HepG2 (cell line): Measurements from ENCODE around the gene SERTAD2. TPM values are rescaled to one million over a fixed set of nuclear protein-coding genes. Genes with fewer than 3 reads are reported as not detected.

ENCODE experiments used
- AHR ChIP-seq: IDR thresholded peaks from 2 replicates; pipeline ENCODE4 v1.6.1; 2018; ENCODE audit warnings: missing genetic modification reagents, missing compliant biosample characterization
- NCOR1 ChIP-seq: fragments of 200-600 bp; sonication (generic); IDR thresholded peaks from 2 replicates; pipeline ENCODE4 v1.7.0; 2017; ENCODE audit warnings: antibody characterized with exemption, low read length, borderline replicate concordance
- RNF2 ChIP-seq: fragments of 450-650 bp; conservative IDR thresholded peaks from 2 replicates; pipeline ENCODE4 v1.6.1; 2016; ENCODE audit warnings: low read depth
- TOE1 ChIP-seq: sonication (generic); formaldehyde crosslinking; IDR thresholded peaks from 2 replicates; pipeline ENCODE4 v1.4.0; 2020; ENCODE audit warnings: mild to moderate bottlenecking, missing genetic modification reagents
- ZFP36 ChIP-seq: fragments of 150-350 bp; IDR thresholded peaks from 2 replicates; pipeline ENCODE4 v1.6.1; 2018; ENCODE audit warnings: borderline replicate concordance, low read length, low read depth; ENCODE audit not compliant: partially characterized antibody
- ZNF121 ChIP-seq: sonication (generic); formaldehyde crosslinking; IDR thresholded peaks from 2 replicates; pipeline ENCODE4 v1.5.0; 2020; ENCODE audit warnings: mild to moderate bottlenecking, missing genetic modification reagents
- ZNF331 ChIP-seq: sonication (generic); formaldehyde crosslinking; IDR thresholded peaks from 2 replicates; pipeline ENCODE4 v1.4.0; 2020; ENCODE audit warnings: missing genetic modification reagents
- ZNF383 ChIP-seq: sonication (generic); formaldehyde crosslinking; IDR thresholded peaks from 2 replicates; pipeline ENCODE4 v1.4.0; 2020; ENCODE audit warnings: missing genetic modification reagents, mild to moderate bottlenecking, borderline replicate concordance
- ZNF430 ChIP-seq: sonication (generic); formaldehyde crosslinking; IDR thresholded peaks from 2 replicates; pipeline ENCODE4 v1.9.0; 2021; ENCODE audit warnings: mild to moderate bottlenecking, missing genetic modification reagents
- ZNF546 ChIP-seq: sonication (generic); formaldehyde crosslinking; conservative IDR thresholded peaks from 2 replicates; pipeline ENCODE4 v1.8.1; 2023; ENCODE audit warnings: mild to moderate bottlenecking, missing genetic modification reagents
- ZNF878 ChIP-seq: sonication (generic); formaldehyde crosslinking; IDR thresholded peaks from 2 replicates; pipeline ENCODE4 v1.8.1; 2023; ENCODE audit warnings: mild to moderate bottlenecking, missing genetic modification reagents, moderate library complexity
- polyA plus RNA-seq, 8 experiments: library from polyadenylated mRNA; depleted of rRNA in 3 of 8; stranded (reverse) in 7 of 8; unstranded in 1 of 8; fragments of >200 nt; fragmentation: Illumina TruSeq in 4 of 8; extraction: Trizol in 4 of 8; gene quantifications; 2 replicates each; pipeline versions ENCODE4 v1.2.1 to v1.2.3, GENCODE V29; 2011 to 2016; ENCODE audit warnings: low read depth in 4 of 8, missing spikeins in 1 of 8, mixed read lengths in 1 of 8; ENCODE audit not compliant: insufficient read depth in 1 of 8
- total RNA-seq, 5 experiments: library from RNA; depleted of rRNA; stranded (reverse); fragments of >200 nt; fragmentation: Illumina TruSeq; extraction: Trizol; gene quantifications; 2 replicates each; pipeline ENCODE4 v1.2.3, GENCODE V29; 2016; ENCODE audit warnings: low read depth in 1 of 5
- TF ChIP-seq, protein P1 (sequence below), 2 experiments: fragments of 450-650 bp in 1 of 2; sonication (generic) in 1 of 2; formaldehyde crosslinking in 1 of 2; IDR thresholded peaks; 2 replicates each; pipeline versions ENCODE4 v1.6.1 to v1.8.0; 2016 to 2022; ENCODE audit warnings: antibody characterized with exemption in 1 of 2, mild to moderate bottlenecking in 1 of 2, missing genetic modification reagents in 1 of 2
- TF ChIP-seq, protein P2 (sequence below): sonication (generic); formaldehyde crosslinking; IDR thresholded peaks from 2 replicates; pipeline ENCODE4 v1.8.0; 2022; ENCODE audit warnings: mild to moderate bottlenecking, missing genetic modification reagents
- TF ChIP-seq, protein P3 (sequence below): sonication (generic); formaldehyde crosslinking; IDR thresholded peaks from 2 replicates; pipeline ENCODE4 v1.4.0; 2020; ENCODE audit warnings: missing genetic modification reagents, mild to moderate bottlenecking, borderline replicate concordance
- TF ChIP-seq, protein P4 (sequence below): sonication (generic); formaldehyde crosslinking; IDR thresholded peaks from 2 replicates; pipeline ENCODE4 v1.5.0; 2020; ENCODE audit warnings: missing genetic modification reagents
- TF ChIP-seq, protein P5 (sequence below): sonication (generic); formaldehyde crosslinking; IDR thresholded peaks from 2 replicates; pipeline ENCODE4 v1.8.1; 2023; ENCODE audit warnings: missing genetic modification reagents, mild to moderate bottlenecking, borderline replicate concordance

SERTAD2 gene
- total and polyA plus RNA-seq, 2 of the 13 experiments (the other 11 are each of a cell fraction or from before 2014, with no cell fraction given), result 6.7 to 22.6 TPM

DNA sequence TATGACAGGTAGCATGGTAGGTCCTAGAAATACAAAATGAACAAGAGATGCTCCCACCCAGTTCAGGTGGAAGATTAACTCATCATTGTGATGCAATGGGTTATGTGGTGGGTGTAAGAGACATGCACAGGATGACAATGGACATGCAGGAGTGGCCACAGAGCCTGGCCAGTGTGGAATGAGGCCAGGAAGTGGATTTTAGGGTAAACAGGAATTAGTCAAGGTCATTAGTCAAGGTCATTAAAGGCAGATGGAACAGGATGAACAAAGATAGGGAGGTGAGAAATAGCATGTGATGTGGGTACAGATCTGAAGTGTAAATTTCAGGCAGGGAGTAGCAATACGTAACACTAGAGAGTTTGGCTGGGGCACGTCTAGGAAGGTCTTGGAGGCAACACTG lies 15.6 kb upstream of the SERTAD2 start (continued):
- TF ChIP-seq, protein P1, sequence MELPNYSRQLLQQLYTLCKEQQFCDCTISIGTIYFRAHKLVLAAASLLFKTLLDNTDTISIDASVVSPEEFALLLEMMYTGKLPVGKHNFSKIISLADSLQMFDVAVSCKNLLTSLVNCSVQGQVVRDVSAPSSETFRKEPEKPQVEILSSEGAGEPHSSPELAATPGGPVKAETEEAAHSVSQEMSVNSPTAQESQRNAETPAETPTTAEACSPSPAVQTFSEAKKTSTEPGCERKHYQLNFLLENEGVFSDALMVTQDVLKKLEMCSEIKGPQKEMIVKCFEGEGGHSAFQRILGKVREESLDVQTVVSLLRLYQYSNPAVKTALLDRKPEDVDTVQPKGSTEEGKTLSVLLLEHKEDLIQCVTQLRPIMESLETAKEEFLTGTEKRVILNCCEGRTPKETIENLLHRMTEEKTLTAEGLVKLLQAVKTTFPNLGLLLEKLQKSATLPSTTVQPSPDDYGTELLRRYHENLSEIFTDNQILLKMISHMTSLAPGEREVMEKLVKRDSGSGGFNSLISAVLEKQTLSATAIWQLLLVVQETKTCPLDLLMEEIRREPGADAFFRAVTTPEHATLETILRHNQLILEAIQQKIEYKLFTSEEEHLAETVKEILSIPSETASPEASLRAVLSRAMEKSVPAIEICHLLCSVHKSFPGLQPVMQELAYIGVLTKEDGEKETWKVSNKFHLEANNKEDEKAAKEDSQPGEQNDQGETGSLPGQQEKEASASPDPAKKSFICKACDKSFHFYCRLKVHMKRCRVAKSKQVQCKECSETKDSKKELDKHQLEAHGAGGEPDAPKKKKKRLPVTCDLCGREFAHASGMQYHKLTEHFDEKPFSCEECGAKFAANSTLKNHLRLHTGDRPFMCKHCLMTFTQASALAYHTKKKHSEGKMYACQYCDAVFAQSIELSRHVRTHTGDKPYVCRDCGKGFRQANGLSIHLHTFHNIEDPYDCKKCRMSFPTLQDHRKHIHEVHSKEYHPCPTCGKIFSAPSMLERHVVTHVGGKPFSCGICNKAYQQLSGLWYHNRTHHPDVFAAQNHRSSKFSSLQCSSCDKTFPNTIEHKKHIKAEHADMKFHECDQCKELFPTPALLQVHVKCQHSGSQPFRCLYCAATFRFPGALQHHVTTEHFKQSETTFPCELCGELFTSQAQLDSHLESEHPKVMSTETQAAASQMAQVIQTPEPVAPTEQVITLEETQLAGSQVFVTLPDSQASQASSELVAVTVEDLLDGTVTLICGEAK (IDR thresholded peaks at IDR 0.05), result no peak
- TF ChIP-seq, protein P1 (CRISPR knock-in tag; IDR thresholded peaks at IDR 0.05), result no peak; the same call in 1 of the 2 replicates
- no peak for TF ChIP-seq ZFP36
- TF ChIP-seq, protein P2, sequence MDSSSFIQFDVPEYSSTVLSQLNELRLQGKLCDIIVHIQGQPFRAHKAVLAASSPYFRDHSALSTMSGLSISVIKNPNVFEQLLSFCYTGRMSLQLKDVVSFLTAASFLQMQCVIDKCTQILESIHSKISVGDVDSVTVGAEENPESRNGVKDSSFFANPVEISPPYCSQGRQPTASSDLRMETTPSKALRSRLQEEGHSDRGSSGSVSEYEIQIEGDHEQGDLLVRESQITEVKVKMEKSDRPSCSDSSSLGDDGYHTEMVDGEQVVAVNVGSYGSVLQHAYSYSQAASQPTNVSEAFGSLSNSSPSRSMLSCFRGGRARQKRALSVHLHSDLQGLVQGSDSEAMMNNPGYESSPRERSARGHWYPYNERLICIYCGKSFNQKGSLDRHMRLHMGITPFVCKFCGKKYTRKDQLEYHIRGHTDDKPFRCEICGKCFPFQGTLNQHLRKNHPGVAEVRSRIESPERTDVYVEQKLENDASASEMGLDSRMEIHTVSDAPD (CRISPR knock-in tag), result no peak
- TF ChIP-seq TOE1 (CRISPR knock-in tag), result no peak
- TF ChIP-seq ZNF430 (CRISPR knock-in tag), result no peak
- peak; percentile 47 for TF ChIP-seq ZNF331 (CRISPR knock-in tag)
- no peak for TF ChIP-seq ZNF383 (CRISPR knock-in tag)
- TF ChIP-seq, protein P3, sequence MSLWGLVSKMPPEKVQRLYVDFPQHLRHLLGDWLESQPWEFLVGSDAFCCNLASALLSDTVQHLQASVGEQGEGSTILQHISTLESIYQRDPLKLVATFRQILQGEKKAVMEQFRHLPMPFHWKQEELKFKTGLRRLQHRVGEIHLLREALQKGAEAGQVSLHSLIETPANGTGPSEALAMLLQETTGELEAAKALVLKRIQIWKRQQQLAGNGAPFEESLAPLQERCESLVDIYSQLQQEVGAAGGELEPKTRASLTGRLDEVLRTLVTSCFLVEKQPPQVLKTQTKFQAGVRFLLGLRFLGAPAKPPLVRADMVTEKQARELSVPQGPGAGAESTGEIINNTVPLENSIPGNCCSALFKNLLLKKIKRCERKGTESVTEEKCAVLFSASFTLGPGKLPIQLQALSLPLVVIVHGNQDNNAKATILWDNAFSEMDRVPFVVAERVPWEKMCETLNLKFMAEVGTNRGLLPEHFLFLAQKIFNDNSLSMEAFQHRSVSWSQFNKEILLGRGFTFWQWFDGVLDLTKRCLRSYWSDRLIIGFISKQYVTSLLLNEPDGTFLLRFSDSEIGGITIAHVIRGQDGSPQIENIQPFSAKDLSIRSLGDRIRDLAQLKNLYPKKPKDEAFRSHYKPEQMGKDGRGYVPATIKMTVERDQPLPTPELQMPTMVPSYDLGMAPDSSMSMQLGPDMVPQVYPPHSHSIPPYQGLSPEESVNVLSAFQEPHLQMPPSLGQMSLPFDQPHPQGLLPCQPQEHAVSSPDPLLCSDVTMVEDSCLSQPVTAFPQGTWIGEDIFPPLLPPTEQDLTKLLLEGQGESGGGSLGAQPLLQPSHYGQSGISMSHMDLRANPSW (CRISPR knock-in tag), result no peak
- TF ChIP-seq ZNF546 (CRISPR knock-in tag), result no peak
- TF ChIP-seq, protein P4, sequence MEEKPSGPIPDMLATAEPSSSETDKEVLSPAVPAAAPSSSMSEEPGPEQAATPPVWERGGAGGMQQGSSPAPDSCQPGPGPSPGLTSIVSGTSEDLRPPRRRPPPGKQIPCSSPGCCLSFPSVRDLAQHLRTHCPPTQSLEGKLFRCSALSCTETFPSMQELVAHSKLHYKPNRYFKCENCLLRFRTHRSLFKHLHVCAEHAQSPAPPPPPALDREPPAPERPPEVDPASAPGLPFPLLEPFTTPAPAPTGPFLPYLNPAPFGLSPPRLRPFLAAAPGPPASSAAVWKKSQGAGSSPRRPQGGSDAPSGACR (CRISPR knock-in tag), result no peak
- TF ChIP-seq ZNF121 (CRISPR knock-in tag), result no peak
- no peak for TF ChIP-seq RNF2
- TF ChIP-seq, protein P5, sequence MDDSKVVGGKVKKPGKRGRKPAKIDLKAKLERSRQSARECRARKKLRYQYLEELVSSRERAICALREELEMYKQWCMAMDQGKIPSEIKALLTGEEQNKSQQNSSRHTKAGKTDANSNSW (CRISPR knock-in tag), result no peak
- no peak for TF ChIP-seq AHR (CRISPR knock-in tag)
- TF ChIP-seq NCOR1, result no peak
- TF ChIP-seq ZNF878 (CRISPR knock-in tag), result peak; percentile 98
